HepG2 (cell line): Measurements from ENCODE around the gene MLXIPL. TPM values are rescaled to one million over a fixed set of nuclear protein-coding genes. Genes with fewer than 3 reads are reported as not detected.

Experiments used
- ETV5 ChIP-seq: IDR thresholded peaks from 2 replicates; pipeline ENCODE4 v1.6.1; 2018; ENCODE audit warnings: missing biosample characterization, missing genetic modification reagents, inconsistent platforms, borderline replicate concordance
- FOXK1 ChIP-seq: sonication (generic); formaldehyde crosslinking; IDR thresholded peaks from 2 replicates; pipeline ENCODE4 v1.4.0; 2020; ENCODE audit warnings: low read depth, missing genetic modification reagents, borderline replicate concordance
- SIX1 ChIP-seq: sonication (generic); formaldehyde crosslinking; IDR thresholded peaks from 2 replicates; pipeline ENCODE4 v1.4.0; 2020; ENCODE audit warnings: missing genetic modification reagents, borderline replicate concordance
- SMAD3 ChIP-seq: sonication (generic); formaldehyde crosslinking; IDR thresholded peaks from 2 replicates; pipeline ENCODE4 v1.4.0; 2020; ENCODE audit warnings: missing genetic modification reagents
- SOX13 ChIP-seq, 3 experiments: fragments of 450-650 bp in 1 of 3; sonication (generic) in 1 of 3; formaldehyde crosslinking in 1 of 3; IDR thresholded peaks in 2 of 3; conservative IDR thresholded peaks in 1 of 3; 2 replicates each; pipeline versions ENCODE4 v1.5.0 to v1.6.1; 2016 to 2020; ENCODE audit warnings: antibody characterized with exemption in 1 of 3, mild to moderate bottlenecking in 1 of 3, missing compliant biosample characterization in 1 of 3, missing genetic modification reagents in 1 of 3, moderate library complexity in 1 of 3
- SYNCRIP ChIP-seq: fragments of 200-400 bp; formaldehyde crosslinking; IDR thresholded peaks from 2 replicates; pipeline ENCODE4 v1.6.1; 2018; ENCODE audit warnings: mild to moderate bottlenecking, low read depth, low read length; ENCODE audit not compliant: insufficient read depth
- TRIM24 ChIP-seq: sonication (generic); formaldehyde crosslinking; IDR thresholded peaks from 2 replicates; pipeline ENCODE4 v1.8.0; 2022; ENCODE audit warnings: mild to moderate bottlenecking, missing genetic modification reagents
- ZNF329 ChIP-seq: sonication (generic); formaldehyde crosslinking; IDR thresholded peaks from 2 replicates; pipeline ENCODE4 v1.9.0; 2021; ENCODE audit warnings: low read depth, mild to moderate bottlenecking, missing genetic modification reagents
- ZNF446 ChIP-seq: sonication (generic); formaldehyde crosslinking; IDR thresholded peaks from 2 replicates; pipeline ENCODE4 v1.5.0; 2020; ENCODE audit warnings: mild to moderate bottlenecking, missing genetic modification reagents
- ZNF572 ChIP-seq: sonication (generic); formaldehyde crosslinking; IDR thresholded peaks from 2 replicates; pipeline ENCODE4 v1.5.1; 2020; ENCODE audit warnings: mild to moderate bottlenecking, missing genetic modification reagents
- ZNF580 ChIP-seq: IDR thresholded peaks from 2 replicates; pipeline ENCODE4 v1.6.1; 2016; ENCODE audit warnings: low read depth, borderline replicate concordance
- ZNF644 ChIP-seq: IDR thresholded peaks from 2 replicates; pipeline ENCODE4 v1.6.1; 2016; ENCODE audit warnings: low read depth
- ZNF724P ChIP-seq: sonication (generic); formaldehyde crosslinking; IDR thresholded peaks from 2 replicates; pipeline ENCODE4 v1.8.0; 2022; ENCODE audit warnings: missing genetic modification reagents, borderline replicate concordance
- ZSCAN25 ChIP-seq: sonication (generic); formaldehyde crosslinking; IDR thresholded peaks from 2 replicates; pipeline ENCODE4 v1.8.0; 2022; ENCODE audit warnings: mild to moderate bottlenecking, missing genetic modification reagents
- polyA plus RNA-seq, 8 experiments: library from polyadenylated mRNA; depleted of rRNA in 3 of 8; stranded (reverse) in 7 of 8; unstranded in 1 of 8; fragments of >200 nt; fragmentation: Illumina TruSeq in 4 of 8; extraction: Trizol in 4 of 8; gene quantifications; 2 replicates each; pipeline versions ENCODE4 v1.2.1 to v1.2.3, GENCODE V29; 2011 to 2016; ENCODE audit warnings: low read depth in 4 of 8, missing spikeins in 1 of 8, mixed read lengths in 1 of 8; ENCODE audit not compliant: insufficient read depth in 1 of 8
- total RNA-seq, 5 experiments: library from RNA; depleted of rRNA; stranded (reverse); fragments of >200 nt; fragmentation: Illumina TruSeq; extraction: Trizol; gene quantifications; 2 replicates each; pipeline ENCODE4 v1.2.3, GENCODE V29; 2016; ENCODE audit warnings: low read depth in 1 of 5
- TF ChIP-seq, protein P1 (sequence below): sonication (generic); formaldehyde crosslinking; conservative IDR thresholded peaks from 2 replicates; pipeline ENCODE4 v1.8.0; 2022; ENCODE audit warnings: missing genetic modification reagents
- TF ChIP-seq, protein P2 (sequence below): sonication (generic); formaldehyde crosslinking; IDR thresholded peaks from 2 replicates; pipeline ENCODE4 v1.5.1; 2020; ENCODE audit warnings: mild to moderate bottlenecking, missing genetic modification reagents, moderate library complexity
- TF ChIP-seq, protein P3 (sequence below): IDR thresholded peaks from 2 replicates; pipeline ENCODE4 v1.6.1; 2016; ENCODE audit warnings: mild to moderate bottlenecking

MLXIPL gene
- total and polyA plus RNA-seq, 2 of the 13 experiments (the other 11 are each of a cell fraction or from before 2014, with no cell fraction given): 51.6 to 60.1 TPM

GRCh38 chr7:73667344-73668102, 43.2 kb upstream of the MLXIPL start, which contains the start of gene VPS37D (continued):
- TF ChIP-seq, protein P1, sequence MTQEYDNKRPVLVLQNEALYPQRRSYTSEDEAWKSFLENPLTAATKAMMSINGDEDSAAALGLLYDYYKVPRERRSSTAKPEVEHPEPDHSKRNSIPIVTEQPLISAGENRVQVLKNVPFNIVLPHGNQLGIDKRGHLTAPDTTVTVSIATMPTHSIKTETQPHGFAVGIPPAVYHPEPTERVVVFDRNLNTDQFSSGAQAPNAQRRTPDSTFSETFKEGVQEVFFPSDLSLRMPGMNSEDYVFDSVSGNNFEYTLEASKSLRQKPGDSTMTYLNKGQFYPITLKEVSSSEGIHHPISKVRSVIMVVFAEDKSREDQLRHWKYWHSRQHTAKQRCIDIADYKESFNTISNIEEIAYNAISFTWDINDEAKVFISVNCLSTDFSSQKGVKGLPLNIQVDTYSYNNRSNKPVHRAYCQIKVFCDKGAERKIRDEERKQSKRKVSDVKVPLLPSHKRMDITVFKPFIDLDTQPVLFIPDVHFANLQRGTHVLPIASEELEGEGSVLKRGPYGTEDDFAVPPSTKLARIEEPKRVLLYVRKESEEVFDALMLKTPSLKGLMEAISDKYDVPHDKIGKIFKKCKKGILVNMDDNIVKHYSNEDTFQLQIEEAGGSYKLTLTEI (CRISPR knock-in tag): no peak
- TF ChIP-seq ZNF572 (CRISPR knock-in tag) (no peak), ETV5 (no peak), SIX1 (CRISPR knock-in tag) (no peak), SYNCRIP (no peak), TRIM24 (CRISPR knock-in tag) (no peak), SMAD3 (CRISPR knock-in tag) (no peak), SOX13 (IDR thresholded peaks at IDR 0.05) (no peak), SOX13 (CRISPR knock-in tag; conservative IDR thresholded peaks at IDR 0.05 in 1 of 2, IDR thresholded peaks at IDR 0.05 in 1 of 2) (0 out of 4 replicates have a peak, but pooled peaks of 1 of the 2 experiments have one; percentile 21), ZNF724P (CRISPR knock-in tag) (no peak), ZNF329 (no peak), ZNF580 (CRISPR knock-in tag) (no peak), ZNF446 (no peak), FOXK1 (CRISPR knock-in tag) (no peak; the same call in 1 of the 2 replicates), ZNF644 (CRISPR knock-in tag) (no peak), ZSCAN25 (CRISPR knock-in tag) (peak; percentile 89)
- TF ChIP-seq, protein P2, sequence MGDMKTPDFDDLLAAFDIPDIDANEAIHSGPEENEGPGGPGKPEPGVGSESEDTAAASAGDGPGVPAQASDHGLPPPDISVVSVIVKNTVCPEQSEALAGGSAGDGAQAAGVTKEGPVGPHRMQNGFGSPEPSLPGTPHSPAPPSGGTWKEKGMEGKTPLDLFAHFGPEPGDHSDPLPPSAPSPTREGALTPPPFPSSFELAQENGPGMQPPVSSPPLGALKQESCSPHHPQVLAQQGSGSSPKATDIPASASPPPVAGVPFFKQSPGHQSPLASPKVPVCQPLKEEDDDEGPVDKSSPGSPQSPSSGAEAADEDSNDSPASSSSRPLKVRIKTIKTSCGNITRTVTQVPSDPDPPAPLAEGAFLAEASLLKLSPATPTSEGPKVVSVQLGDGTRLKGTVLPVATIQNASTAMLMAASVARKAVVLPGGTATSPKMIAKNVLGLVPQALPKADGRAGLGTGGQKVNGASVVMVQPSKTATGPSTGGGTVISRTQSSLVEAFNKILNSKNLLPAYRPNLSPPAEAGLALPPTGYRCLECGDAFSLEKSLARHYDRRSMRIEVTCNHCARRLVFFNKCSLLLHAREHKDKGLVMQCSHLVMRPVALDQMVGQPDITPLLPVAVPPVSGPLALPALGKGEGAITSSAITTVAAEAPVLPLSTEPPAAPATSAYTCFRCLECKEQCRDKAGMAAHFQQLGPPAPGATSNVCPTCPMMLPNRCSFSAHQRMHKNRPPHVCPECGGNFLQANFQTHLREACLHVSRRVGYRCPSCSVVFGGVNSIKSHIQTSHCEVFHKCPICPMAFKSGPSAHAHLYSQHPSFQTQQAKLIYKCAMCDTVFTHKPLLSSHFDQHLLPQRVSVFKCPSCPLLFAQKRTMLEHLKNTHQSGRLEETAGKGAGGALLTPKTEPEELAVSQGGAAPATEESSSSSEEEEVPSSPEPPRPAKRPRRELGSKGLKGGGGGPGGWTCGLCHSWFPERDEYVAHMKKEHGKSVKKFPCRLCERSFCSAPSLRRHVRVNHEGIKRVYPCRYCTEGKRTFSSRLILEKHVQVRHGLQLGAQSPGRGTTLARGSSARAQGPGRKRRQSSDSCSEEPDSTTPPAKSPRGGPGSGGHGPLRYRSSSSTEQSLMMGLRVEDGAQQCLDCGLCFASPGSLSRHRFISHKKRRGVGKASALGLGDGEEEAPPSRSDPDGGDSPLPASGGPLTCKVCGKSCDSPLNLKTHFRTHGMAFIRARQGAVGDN (CRISPR knock-in tag): peak; percentile 71
- TF ChIP-seq, protein P3, sequence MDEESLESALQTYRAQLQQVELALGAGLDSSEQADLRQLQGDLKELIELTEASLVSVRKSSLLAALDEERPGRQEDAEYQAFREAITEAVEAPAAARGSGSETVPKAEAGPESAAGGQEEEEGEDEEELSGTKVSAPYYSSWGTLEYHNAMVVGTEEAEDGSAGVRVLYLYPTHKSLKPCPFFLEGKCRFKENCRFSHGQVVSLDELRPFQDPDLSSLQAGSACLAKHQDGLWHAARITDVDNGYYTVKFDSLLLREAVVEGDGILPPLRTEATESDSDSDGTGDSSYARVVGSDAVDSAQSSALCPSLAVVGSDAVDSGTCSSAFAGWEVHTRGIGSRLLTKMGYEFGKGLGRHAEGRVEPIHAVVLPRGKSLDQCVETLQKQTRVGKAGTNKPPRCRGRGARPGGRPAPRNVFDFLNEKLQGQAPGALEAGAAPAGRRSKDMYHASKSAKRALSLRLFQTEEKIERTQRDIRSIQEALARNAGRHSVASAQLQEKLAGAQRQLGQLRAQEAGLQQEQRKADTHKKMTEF (CRISPR knock-in tag): 0 out of 2 replicates have a peak, but pooled peaks have one; percentile 35
